Body of pancreas (tissue), 4 donors: Measurements from ENCODE around the gene MARS1.

Experiments
- CTCF ChIP-seq, 7 experiments: fragments of 450-650 bp in 4 of 7; fragments of 200-600 bp in 3 of 7; sonication (generic) in 3 of 7; IDR thresholded peaks; one replicate each; pipeline ENCODE4 v1.5.1; 2016 to 2019; ENCODE audit warnings: antibody characterized with exemption in 7 of 7
- POLR2A ChIP-seq, 3 donors: fragments of 450-650 bp; IDR thresholded peaks; one replicate each; pipeline ENCODE4 v1.6.1; 2016; ENCODE audit warnings: antibody characterized with exemption in 3 of 3, mild to moderate bottlenecking in 2 of 3

GRCh38 chr12:57467915-57468314 is 20.0 kb upstream of the MARS1 start:
- TF ChIP-seq CTCF (IDR thresholded peaks at IDR 0.05) = no peak
- no peak for TF ChIP-seq POLR2A (IDR thresholded peaks at IDR 0.05)
